Ishikawa (cell line): ENCODE measurements around the gene HS3ST3A1.

Experiments
- CEBPB ChIP-seq: IDR thresholded peaks from 2 replicates; pipeline ENCODE4 v1.6.1; 2012
- CREB1 ChIP-seq: IDR thresholded peaks from 2 replicates; pipeline ENCODE4 v1.6.1; 2012; ENCODE audit warnings: low read depth
- EGR1 ChIP-seq: IDR thresholded peaks from 2 replicates; pipeline ENCODE4 v1.6.1; 2012
- EP300 ChIP-seq: IDR thresholded peaks from 2 replicates; pipeline ENCODE4 v1.6.1; 2012; ENCODE audit warnings: borderline replicate concordance
- FOXM1 ChIP-seq: IDR thresholded peaks from 2 replicates; pipeline ENCODE4 v1.6.1; 2012; ENCODE audit warnings: low read depth, borderline replicate concordance
- MAX ChIP-seq: IDR thresholded peaks from 2 replicates; pipeline ENCODE4 v1.6.1; 2012
- NFIC ChIP-seq: IDR thresholded peaks from 2 replicates; pipeline ENCODE4 v1.6.1; 2012
- RAD21 ChIP-seq: IDR thresholded peaks from 2 replicates; pipeline ENCODE4 v1.6.1; 2012; ENCODE audit warnings: low read depth
- REST ChIP-seq: IDR thresholded peaks from 2 replicates; pipeline ENCODE4 v1.6.1; 2012; ENCODE audit warnings: low read depth, mild to moderate bottlenecking
- TAF1 ChIP-seq: IDR thresholded peaks from 2 replicates; pipeline ENCODE4 v1.6.1; 2012; ENCODE audit warnings: low read depth, mild to moderate bottlenecking
- TCF12 ChIP-seq: IDR thresholded peaks from 2 replicates; pipeline ENCODE4 v1.6.1; 2012; ENCODE audit warnings: low read depth
- TEAD4 ChIP-seq: IDR thresholded peaks from 2 replicates; pipeline ENCODE4 v1.6.1; 2012
- USF1 ChIP-seq: IDR thresholded peaks from 2 replicates; pipeline ENCODE4 v1.6.1; 2012
- YY1 ChIP-seq: IDR thresholded peaks from 2 replicates; pipeline ENCODE4 v1.6.1; 2012; ENCODE audit warnings: low read depth
- ZBTB7A ChIP-seq: IDR thresholded peaks from 2 replicates; pipeline ENCODE4 v1.6.1; 2012; ENCODE audit warnings: low read depth

HS3ST3A1 gene

GRCh38 chr17:13498184-13498583 lies 103.5 kb downstream of the HS3ST3A1 start:
- TF ChIP-seq TEAD4, result no peak
- TF ChIP-seq NFIC, result no peak
- no peak for TF ChIP-seq CEBPB

GRCh38 chr17:13495423-13495822 lies 106.3 kb downstream of the HS3ST3A1 start:
- TF ChIP-seq TCF12 (no peak), REST (no peak), RAD21 (no peak), USF1 (no peak), YY1 (no peak), MAX (no peak), EP300 (no peak)

- TF ChIP-seq CEBPB (no peak), TAF1 (no peak), RAD21 (no peak), MAX (no peak), NFIC (no peak), TEAD4 (no peak), CREB1 (no peak), TCF12 (no peak), USF1 (no peak), EGR1 (no peak), EP300 (no peak), REST (no peak), FOXM1 (no peak), YY1 (no peak), ZBTB7A (no peak)
These were observed 109.0 kb downstream of the HS3ST3A1 start for GRCh38 chr17:13492737-13493122.

GRCh38 chr17:13491916-13492736 lies 109.6 kb downstream of the HS3ST3A1 start:
- TF ChIP-seq ZBTB7A (no peak), RAD21 (no peak), FOXM1 (no peak), TCF12 (no peak), REST (no peak)

- no peak for TF ChIP-seq CREB1
- TF ChIP-seq YY1, result no peak
- no peak for TF ChIP-seq TAF1
- no peak for TF ChIP-seq MAX
- TF ChIP-seq USF1, result no peak
- TF ChIP-seq EP300, result no peak
These were observed 110.2 kb downstream of the HS3ST3A1 start for GRCh38 chr17:13491491-13491890.
